ENCODE measurements around the gene MRGPRF. TPM values are rescaled to one million over a fixed set of nuclear protein-coding genes. Genes with fewer than 3 reads are reported as not detected.

The MRGPRF gene
- total RNA-seq, 4 donors from 2014 or later = 1.8 to 6.7 (median 4.7) TPM

DNA sequence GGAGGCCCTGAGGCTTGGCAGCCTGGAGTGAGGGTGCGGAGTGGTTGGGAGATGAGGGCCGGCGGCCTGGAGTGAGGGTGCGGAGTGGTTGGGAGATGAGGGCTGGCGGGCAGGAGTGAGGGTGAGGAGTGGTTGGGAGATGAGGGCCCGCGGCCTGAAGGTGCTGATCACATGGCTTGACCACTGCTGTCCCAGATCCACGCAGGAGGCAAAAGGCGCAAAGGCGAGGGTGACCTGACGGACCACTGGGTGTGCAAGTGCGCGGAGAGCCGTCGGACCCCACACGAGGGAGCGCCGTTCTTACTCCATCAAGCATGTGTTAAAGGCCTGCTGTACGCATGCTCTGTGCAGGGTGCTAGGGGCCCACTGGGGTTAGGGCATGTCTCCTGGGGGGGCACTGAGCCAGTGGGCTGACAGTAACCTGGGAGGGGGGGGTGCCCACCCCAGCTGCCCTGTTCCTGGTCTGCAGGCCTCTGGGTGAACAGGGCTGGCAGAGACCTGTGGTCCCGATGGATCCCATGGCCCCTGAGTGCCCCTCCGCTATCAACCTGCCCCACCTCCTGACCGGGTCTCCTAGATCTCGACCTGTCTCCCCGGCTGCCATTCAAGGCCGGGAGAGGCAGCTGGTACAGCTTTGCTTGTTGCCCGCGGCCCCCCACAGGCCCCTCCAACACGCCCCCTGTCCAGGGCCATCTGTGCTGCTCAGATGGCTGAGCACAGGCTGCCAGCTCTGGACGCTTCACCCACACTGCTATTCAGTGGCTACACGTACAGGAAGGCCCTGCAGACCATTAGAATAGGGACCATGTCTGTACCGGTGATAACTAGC is 53.4 kb downstream of the MRGPRF start:
- ATAC-seq (no peak), DNase-seq (no peak)
- H3K4me1 ChIP-seq = no peaks in the 10 kb centered on the region
- H3K27me3 ChIP-seq = peaks cover 0 to 3% (median 0%) of the 10 kb centered on the region in 3 donors
- no peaks in the 10 kb centered on the region for H3K36me3 ChIP-seq
- no peak for TF ChIP-seq POLR2A (IDR thresholded peaks at IDR 0.05)
- TF ChIP-seq, protein P1, sequence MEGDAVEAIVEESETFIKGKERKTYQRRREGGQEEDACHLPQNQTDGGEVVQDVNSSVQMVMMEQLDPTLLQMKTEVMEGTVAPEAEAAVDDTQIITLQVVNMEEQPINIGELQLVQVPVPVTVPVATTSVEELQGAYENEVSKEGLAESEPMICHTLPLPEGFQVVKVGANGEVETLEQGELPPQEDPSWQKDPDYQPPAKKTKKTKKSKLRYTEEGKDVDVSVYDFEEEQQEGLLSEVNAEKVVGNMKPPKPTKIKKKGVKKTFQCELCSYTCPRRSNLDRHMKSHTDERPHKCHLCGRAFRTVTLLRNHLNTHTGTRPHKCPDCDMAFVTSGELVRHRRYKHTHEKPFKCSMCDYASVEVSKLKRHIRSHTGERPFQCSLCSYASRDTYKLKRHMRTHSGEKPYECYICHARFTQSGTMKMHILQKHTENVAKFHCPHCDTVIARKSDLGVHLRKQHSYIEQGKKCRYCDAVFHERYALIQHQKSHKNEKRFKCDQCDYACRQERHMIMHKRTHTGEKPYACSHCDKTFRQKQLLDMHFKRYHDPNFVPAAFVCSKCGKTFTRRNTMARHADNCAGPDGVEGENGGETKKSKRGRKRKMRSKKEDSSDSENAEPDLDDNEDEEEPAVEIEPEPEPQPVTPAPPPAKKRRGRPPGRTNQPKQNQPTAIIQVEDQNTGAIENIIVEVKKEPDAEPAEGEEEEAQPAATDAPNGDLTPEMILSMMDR (IDR thresholded peaks at IDR 0.05 in 4 of 5, conservative IDR thresholded peaks at IDR 0.05 in 1 of 5) = no peak
- H3K4me3 ChIP-seq = no peak overlapping the region
- H3K9me3 ChIP-seq = no peaks in the 10 kb centered on the region
- no peak overlapping the region for H3K27ac ChIP-seq
- in situ Hi-C loops (cut with MboI; ENCODE audit: low sequenced_read_pairs in 4 of 4) = no loop called here
- intact Hi-C loops (cut with DNase I; ENCODE audit: low total_unique reads) = no loop called here

DNA sequence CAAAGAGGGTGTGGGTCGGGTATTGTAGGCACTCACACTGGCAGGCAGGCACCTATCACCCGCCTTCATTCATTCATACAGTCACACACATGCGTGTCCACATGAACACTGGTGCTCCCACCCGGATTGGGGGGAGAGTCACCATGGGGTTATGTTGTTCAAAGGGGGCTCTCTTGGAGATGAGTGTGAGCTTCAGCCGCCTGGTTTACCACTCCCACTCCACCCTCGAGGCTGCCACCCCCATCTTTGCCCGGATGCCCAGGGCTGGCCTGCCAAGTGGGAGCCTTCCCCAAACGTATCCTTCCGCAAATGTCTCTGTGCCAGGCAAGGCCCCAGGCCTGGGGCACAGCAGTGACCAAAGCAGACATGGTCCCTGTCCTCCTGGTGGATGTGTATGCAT is 54.8 kb downstream of the MRGPRF start:
- intact Hi-C loops (cut with DNase I; ENCODE audit: low total_unique reads) = no loop called here
- in situ Hi-C loops (cut with MboI; ENCODE audit: low sequenced_read_pairs in 4 of 4) = no loop called here
- Histone ChIP-seq H3K27me3 (peaks cover 0 to 3% (median 0%) of the 10 kb centered on the region in 3 donors), H3K4me1 (no peaks in the 10 kb centered on the region), H3K9me3 (no peaks in the 10 kb centered on the region), H3K36me3 (no peaks in the 10 kb centered on the region), H3K27ac (no peak overlapping the region), H3K4me3 (no peak overlapping the region)
- DNase-seq = no peak
- ATAC-seq = no peak
- TF ChIP-seq POLR2A (IDR thresholded peaks at IDR 0.05) = no peak
- TF ChIP-seq, protein P1 (IDR thresholded peaks at IDR 0.05 in 4 of 5, conservative IDR thresholded peaks at IDR 0.05 in 1 of 5) = no peak

DNA sequence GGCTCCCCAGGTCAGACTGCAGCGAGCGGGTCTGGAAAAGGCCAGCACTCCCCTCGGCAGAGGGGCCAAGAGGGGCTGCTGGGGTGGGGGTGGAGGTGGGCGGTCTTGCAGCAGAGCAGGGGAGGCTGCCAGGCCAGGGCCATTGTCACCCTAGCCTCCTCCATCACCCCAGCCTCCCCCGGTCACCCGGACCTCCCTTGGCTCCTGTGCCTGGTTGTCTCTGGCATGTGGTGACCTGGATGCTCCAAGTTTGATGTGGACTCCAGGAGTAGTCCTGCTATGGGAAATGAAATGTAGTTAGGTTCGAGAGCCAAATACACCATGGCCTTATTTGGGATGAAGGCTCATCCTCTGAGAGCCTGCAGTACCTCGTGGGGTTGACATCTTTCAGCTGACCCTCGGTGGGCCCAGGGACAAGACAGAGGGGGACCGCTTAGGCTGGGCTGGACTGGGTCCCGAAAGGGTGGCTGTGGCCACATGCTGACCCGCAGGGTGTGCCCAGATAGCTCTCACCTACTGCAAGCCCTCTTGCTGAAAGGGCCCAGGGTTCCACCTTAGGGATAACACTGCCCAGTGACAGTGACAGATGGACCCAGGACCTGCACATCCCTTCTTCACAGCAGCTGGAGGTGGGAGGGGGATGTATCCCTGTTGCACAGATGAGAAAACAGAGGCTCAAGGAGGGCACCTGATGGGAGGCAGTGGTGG is 56.3 kb downstream of the MRGPRF start:
- intact Hi-C loops (cut with DNase I; ENCODE audit: low total_unique reads) = no loop called here
- in situ Hi-C loops (cut with MboI; ENCODE audit: low sequenced_read_pairs in 4 of 4) = no loop called here
- no peak overlapping the region for H3K4me3 ChIP-seq
- TF ChIP-seq, protein P1 (IDR thresholded peaks at IDR 0.05 in 4 of 5, conservative IDR thresholded peaks at IDR 0.05 in 1 of 5) = no peak
- no peak for TF ChIP-seq POLR2A (IDR thresholded peaks at IDR 0.05)
- no peaks in the 10 kb centered on the region for H3K9me3 ChIP-seq
- DNase-seq (no peak), ATAC-seq (no peak)
- H3K27ac ChIP-seq = no peak overlapping the region
- H3K36me3 ChIP-seq = no peaks in the 10 kb centered on the region
- H3K27me3 ChIP-seq = peaks cover 0 to 3% (median 0%) of the 10 kb centered on the region in 3 donors
- H3K4me1 ChIP-seq = no peaks in the 10 kb centered on the region

DNA sequence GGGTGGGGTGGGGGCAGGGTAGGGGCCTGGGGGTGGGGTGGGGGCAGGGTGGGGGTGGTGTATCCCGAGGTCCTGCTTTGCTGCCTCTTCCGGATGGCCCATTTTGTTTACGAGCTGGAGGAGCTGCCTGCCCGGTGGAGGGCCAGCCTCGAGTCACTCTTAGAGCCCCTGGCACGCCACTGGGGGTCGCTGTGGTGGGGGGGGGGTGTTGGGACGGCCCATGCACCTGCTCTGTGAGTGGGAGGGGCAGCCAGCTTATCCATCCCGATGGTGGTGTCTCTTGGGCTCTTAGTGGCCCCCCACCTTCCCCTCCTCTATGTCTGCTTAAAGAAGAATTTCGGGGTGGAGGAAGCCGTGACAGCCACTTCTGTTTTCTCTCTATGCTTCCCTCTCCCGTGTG is 56.9 kb downstream of the MRGPRF start:
- in situ Hi-C loops (cut with MboI; ENCODE audit: low sequenced_read_pairs in 4 of 4) = no loop called here
- TF ChIP-seq, protein P1 (IDR thresholded peaks at IDR 0.05 in 4 of 5, conservative IDR thresholded peaks at IDR 0.05 in 1 of 5) = no peak
- no peak for TF ChIP-seq POLR2A (IDR thresholded peaks at IDR 0.05)
- Histone ChIP-seq H3K4me3 (no peak overlapping the region), H3K27me3 (peaks cover 0 to 3% (median 0%) of the 10 kb centered on the region in 3 donors), H3K36me3 (no peaks in the 10 kb centered on the region), H3K27ac (no peak overlapping the region), H3K9me3 (no peaks in the 10 kb centered on the region), H3K4me1 (no peaks in the 10 kb centered on the region)
- no peak for ATAC-seq
- no peak for DNase-seq
- intact Hi-C loops (cut with DNase I; ENCODE audit: low total_unique reads) = no loop called here

All from gastrocnemius medialis (tissue), 4 donors.